Smooth muscle cell of the brain vasculature (primary cell): ENCODE measurements around the gene PRR19.
"Not testable (repeated sequence)": the region's sequence is repeated elsewhere in the genome, so short reads cannot be mapped to it uniquely, and the experiment has no call there.

ENCODE experiments used
- DNase-seq: peaks from one replicate; pipeline ENCODE4 v3.0.0-alpha.2; 2012; ENCODE audit warnings: low read depth, low spot score

PRR19 gene, protein sequence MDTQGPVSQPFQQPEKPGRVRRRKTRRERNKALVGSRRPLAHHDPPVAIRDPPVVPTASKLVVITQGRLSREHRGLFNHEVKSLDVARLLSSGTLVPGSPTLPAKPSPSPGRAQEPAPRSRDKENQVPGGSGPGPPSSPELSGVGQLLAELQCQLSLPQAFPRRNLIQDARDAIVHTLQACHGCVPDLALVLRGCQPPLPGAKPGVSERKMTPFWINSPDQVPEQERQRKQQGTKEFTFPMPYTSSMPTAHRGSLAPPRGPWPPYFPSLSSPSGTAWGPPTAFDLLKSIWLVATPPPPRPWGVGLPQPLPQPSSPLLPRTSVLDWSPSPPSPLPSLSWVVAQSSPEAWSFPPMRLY

GRCh38 chr19:42301646-42302203 is at the start of gene PRR19:
Gene PRR19 (plus strand): TSS chr19:42302132. CDS start chr19:42309585, 7,453 bp downstream.
- DNase-seq: no peak

DNA sequence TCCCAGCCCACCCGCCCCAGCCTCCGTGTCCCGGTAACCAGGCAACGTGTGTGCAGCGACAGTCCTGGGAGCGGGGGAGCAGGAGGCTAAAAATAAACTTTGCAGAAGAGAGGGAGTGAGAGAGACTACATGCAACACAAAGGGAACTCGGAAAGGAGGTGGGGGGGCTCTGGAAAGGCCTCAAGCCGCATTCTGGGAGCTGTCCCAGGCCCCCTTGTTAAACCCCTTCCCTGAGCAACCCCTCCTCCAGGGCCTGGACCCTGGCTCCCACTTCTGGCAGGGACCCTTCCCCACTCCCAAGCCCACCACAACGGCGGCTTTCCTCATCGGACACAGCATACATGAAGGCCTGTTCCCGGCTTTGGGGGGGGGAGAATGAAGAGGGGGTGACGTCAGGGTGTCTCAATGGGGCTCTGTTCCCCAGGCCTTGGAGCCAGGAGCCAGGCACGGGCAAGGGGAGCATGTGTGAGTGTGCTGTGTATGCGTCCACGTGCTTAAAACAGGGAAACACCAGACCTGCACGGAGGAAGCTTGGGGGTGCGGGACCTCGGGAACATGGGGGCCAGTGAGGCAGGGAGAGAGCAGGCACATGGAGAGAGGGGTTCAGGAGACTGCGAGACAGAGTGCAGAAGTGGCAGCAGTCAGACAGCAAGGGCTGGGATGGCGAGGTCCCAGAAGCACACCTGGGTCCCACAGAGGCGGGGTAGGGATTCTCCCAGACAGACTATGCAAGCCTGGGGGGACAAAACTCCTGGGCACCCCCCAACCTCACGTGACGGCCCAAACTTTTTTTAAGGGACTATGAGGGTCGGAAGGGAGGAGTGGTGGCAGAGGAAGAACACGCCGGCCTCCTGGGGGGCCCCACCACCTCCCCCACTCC is 49.3 kb upstream of the PRR19 start:
- no peak for DNase-seq

DNA sequence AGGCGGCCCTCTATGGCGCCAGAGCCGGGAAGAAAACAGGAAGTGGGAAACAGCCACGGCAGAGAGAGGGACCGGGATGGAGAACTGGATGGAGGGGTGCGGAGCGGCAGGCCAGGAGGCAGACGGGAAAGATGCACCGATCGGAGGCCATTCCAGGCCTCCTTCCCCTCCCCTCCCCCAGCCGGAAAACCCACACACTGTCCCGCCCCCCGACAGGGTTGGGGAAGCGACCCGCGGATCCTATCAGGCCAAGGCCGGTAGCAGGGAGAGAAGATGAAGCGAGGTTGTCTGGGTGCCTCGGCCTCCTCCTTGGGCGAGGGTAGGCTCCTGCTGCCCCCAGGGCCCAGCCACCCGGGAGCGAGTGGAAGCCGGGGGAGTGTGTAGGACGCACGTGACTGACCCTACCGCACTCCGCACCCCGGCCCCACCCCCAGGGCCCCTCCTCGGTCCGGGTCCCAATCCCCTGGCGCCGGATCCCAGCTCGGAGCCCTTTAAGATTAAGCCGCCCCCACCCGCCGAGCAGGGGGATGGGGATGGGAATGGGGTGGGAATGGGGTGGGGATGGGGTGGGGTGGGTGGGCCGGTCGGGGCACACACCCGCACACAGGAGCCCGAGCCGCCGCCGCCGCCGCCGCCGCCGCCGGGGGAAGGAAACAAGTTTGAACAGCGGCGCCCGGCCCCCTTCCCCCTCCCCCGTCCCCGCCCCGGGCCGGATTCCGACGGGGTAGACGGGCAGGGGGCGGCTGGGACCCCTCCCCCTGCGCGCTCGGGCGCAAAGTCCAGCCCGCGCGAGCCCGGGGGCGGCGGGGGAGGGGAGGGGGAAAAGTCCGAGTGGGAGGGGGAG is 48.5 kb upstream of the PRR19 start:
- no peak for DNase-seq

DNA sequence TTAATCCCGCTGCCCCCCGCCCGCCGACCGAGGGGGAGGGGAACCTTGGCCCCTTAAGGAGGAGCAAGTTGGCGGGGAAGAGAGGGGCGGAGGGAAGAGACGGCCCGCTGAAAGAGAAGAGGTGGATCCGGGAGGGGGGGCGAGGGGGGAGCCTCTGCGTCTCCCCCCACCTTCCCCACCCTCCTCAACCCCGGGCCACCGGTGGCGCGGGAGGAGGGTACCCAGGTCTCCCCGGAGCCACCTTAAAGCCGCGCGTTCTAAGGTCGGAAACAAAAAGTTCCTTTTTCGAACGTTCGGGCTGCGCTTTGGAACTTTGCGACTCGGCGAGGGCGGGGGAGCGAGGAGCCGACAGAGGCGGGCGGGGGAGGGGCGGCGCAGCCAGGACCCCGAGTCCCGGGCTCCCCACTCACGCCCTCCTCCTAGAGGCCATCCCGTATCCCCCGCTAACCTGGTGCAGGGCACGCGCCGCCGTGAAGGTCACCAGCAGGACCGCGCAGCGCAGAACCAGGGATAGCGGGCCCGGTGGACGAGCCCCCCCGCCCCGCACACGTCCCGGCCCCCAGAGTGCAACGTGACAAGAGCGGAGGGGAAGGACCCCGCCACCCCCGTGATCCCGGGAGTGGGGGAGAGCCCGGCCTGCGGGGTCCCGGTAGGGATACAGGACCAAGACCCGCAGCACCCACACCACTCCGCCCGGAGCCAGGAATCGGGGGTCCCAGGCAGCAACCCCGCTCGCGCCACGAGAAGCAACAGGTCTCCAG is 47.7 kb upstream of the PRR19 start:
- DNase-seq: no peak

DNA sequence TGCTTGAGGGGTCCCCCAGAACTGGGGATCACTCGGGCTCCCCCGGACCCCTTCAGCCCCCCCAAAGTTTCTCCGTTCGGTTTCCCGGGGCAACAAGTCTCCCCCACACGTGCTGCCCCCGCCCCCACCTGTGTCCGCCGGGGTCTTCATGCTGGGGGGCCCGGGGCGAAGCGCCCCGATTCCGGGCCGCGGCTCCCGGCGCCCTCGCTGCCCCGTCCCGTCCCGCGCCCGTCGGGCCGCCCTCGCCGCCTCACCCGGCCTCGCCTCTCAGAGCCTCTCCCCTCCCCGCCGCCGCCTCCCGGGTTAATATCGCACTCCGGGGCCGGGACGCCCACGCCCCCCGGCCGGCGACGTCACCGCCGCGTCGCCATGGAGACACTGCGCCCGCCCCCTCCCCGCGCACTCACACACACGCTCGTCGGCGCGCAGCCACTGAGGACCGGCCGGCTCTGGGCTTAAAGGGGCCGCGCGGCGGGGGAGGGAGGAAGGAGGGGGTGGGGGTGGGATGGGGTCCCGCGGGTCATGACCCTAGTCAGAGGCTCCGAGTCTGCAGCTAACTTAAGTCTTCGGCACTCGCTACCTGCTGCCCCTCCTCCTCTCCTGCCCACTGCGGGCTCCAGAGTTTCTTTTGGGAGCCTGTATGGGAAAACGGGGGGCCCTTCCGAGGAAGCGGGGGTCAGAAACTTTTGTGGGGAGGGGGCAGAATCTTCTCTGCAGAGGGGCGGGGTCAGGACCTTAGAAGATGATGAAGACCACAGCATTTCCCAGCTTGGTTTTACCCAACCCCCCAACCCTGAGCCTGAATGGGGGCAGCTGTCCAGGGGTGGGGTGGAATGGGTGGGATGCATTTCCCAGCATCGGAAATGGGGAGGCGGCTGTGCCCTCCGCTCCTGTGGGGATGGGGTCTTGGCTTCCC is 46.8 kb upstream of the PRR19 start, which contains the start of gene ERF:
ERF (minus strand) TSS at position 279 of the 916 bp plus-strand sequence; CDS start at position 150, 129 bp downstream.
- DNase-seq: peak; percentile 70

GRCh38 chr19:42255766-42256745 is 45.9 kb upstream of the PRR19 start:
- DNase-seq: no peak

- not testable (repeated sequence) for DNase-seq
These were observed 44.1 kb upstream of the PRR19 start for GRCh38 chr19:42257842-42258241.

DNA sequence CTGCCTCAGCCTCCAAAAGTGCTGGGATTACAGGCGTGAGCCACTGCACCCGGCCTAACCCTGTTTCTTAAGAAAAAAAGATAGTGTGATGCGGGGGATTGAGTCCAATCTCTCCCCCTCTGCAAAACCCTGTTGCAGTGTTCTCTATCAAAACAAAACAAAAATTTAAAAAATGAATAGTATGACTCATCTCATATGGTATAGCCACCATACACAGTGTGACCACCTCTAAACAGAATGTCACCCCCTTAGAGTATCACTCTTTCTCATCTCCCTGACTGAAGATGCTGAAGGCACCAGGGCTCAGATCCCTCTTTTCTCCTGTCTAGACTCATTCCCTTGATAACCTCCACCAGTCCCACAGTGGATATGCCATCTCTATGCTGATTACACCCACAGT is 40.2 kb upstream of the PRR19 start:
- no peak for DNase-seq

DNA sequence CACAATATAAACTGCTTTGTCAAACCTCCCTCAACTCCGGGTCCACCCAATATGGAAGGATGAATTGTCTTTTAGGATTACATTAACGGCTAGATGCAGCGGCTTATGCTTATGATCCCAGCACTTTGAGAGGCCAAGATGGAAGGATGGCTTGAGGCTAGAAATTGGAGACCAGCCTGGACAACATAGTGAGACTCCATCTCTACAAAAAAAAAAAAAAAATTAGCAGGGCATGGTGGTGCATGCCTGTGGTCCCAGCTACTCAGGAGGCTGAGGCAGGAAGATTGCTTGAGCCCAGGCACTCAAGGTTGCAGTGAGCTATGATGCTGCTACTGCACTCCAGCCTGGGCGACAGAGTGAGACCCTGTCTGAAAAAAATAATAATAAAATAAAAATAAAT is 35.8 kb upstream of the PRR19 start:
- not testable (repeated sequence) for DNase-seq

- not testable (repeated sequence) for DNase-seq
These were observed 34.9 kb upstream of the PRR19 start for GRCh38 chr19:42266928-42267603.

GRCh38 chr19:42267644-42268141 is 34.2 kb upstream of the PRR19 start:
- no peak for DNase-seq

DNA sequence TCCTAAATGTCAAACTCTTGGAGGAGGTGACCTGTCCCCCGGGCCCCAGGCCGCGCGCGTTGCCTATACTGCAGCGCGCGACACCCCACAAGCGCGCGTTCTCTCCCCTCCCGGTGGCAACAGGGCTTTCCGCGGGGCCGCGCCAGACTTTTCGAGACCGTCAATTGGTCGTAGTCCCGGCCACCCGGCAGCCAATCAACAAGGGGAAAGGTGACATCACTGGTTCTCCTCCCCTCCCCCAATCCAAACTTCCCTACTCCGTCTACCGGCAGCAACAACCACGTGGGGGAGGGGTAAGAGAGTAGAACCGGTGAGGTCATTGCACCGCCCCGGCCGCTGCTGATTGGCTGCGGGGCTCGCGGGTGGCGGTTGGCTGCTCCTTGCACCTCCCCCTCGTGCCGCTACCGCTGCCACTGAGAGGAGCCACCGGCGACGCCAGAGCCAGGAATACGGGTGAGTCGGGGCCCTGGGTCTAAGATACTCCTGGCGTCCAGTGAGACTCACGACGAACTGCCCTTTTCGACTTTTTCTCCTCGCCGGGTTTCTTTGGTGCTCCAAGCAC is 33.7 kb upstream of the PRR19 start:
- peak; percentile 96 for DNase-seq

GRCh38 chr19:42268704-42269477 is 33.0 kb upstream of the PRR19 start, which contains the start of gene CIC:
Gene CIC (plus strand): TSS chr19:42269252. CDS start chr19:42271784, 2,532 bp downstream.
- DNase-seq: peak; percentile 100

DNA sequence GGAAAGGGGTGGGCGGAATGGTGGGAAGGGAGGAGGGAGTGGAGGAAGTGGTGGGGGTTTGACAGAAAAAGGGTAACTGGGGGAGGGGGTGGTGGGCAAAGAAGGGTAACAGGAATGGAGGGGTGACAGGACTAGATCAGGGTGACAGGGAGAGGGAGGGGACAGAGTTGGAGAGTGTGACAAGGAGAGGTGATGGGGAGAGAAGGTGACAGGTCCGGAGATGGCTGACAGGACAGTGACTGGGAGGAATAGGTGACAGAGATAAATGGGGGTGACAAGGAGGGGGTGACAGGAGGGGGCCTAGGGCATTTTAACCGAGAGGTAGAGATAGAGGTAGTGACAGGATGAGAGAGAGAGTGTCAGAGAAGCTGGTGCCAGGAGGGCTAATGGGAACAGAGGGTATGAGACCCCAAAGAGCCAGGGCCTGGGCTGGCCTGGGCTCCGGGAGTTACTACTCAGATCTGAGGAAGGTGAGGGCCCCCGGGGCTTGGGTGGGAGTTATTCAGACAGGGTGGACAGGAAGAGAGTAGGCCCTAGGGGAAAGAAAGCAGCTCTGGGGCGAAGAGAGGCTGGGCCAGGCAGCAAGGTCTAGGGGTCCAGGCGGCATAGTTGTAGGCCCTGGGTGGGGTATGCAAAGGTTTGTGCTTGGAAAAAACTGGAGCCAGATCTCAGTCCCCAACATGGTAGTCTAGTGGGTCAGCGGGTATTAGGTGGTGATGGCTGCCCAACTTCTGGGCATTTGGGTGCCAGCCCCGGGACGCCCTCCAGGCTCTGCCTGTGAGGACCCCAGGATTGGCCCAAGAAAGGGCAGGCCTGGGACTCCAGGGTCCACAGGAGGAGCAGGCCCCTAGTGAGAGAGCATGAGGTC is 32.2 kb upstream of the PRR19 start:
- no peak for DNase-seq

GRCh38 chr19:42270346-42271044 is 31.4 kb upstream of the PRR19 start:
- DNase-seq: no peak
